NOMO-1 treated with dmso at 0.1 percent for 144 hours (cell line): ENCODE measurements around the gene ZBTB3.
A peak's percentile ranks its signal among the peaks of the same experiment; 100 is the strongest.
"Not testable (repeated sequence)": the region's sequence is repeated elsewhere in the genome, so short reads cannot be mapped to it uniquely, and the experiment has no call there.

Experiments
- DNase-seq: peaks from one replicate; lab custom pipeline; 2025; ENCODE audit not compliant: unreplicated experiment; lab: John Stamatoyannopoulos, UW

ZBTB3 gene

GRCh38 chr11:62757846-62758788 lies 4.2 kb upstream of the ZBTB3 start:
- no peak for DNase-seq

- DNase-seq, result no peak
Observed at GRCh38 chr11:62755086-62755615, 1.2 kb upstream of the ZBTB3 start.

GRCh38 chr11:62752994-62753735 lies 795 bp downstream of the ZBTB3 start:
- DNase-seq, result no peak

- DNase-seq, result no peak
Observed at GRCh38 chr11:62752177-62752785, 1.7 kb downstream of the ZBTB3 start.

GRCh38 chr11:62749931-62750330 lies 4.0 kb downstream of the ZBTB3 start:
- not testable (repeated sequence) for DNase-seq

GRCh38 chr11:62747475-62748160 lies 6.3 kb downstream of the ZBTB3 start:
- DNase-seq, result no peak

- DNase-seq, result no peak
Observed at GRCh38 chr11:62737196-62737595, 16.8 kb downstream of the ZBTB3 start.

GRCh38 chr11:62732830-62733229 lies 21.1 kb downstream of the ZBTB3 start:
- DNase-seq, result no peak

GRCh38 chr11:62730076-62730475 lies 23.9 kb downstream of the ZBTB3 start:
- not testable (repeated sequence) for DNase-seq

GRCh38 chr11:62728171-62728988 lies 25.6 kb downstream of the ZBTB3 start, which contains the start of gene TTC9C:
Gene TTC9C, plus strand, starts transcription at chr11:62728486. Its CDS starts 363 bp downstream, at chr11:62728849.
- peak; percentile 86 for DNase-seq

- DNase-seq, result peak; percentile 98
Observed at GRCh38 chr11:62727872-62728170, 26.1 kb downstream of the ZBTB3 start.

GRCh38 chr11:62727165-62727871 lies 26.6 kb downstream of the ZBTB3 start, which contains the start of gene HNRNPUL2:
Gene HNRNPUL2, minus strand, starts transcription at chr11:62727457. Its CDS starts 301 bp downstream, at chr11:62727156.
- peak; percentile 99 for DNase-seq

GRCh38 chr11:62726915-62727164 lies 27.1 kb downstream of the ZBTB3 start:
- DNase-seq, result no peak

GRCh38 chr11:62726156-62726914 lies 27.6 kb downstream of the ZBTB3 start:
- no peak for DNase-seq

GRCh38 chr11:62725646-62726045 lies 28.3 kb downstream of the ZBTB3 start:
- DNase-seq, result no peak

- no peak for DNase-seq
Observed at GRCh38 chr11:62724171-62724570, 29.8 kb downstream of the ZBTB3 start.

- DNase-seq, result no peak
Observed at GRCh38 chr11:62721994-62722393, 32.0 kb downstream of the ZBTB3 start.

GRCh38 chr11:62719302-62719978 lies 34.5 kb downstream of the ZBTB3 start:
- DNase-seq, result no peak
